ENCODE data around the gene UGGT1.

The UGGT1 gene

GRCh38 chr2:128103407-128103806 lies 12.4 kb downstream of the UGGT1 start:
- no peak overlapping the region for H3K4me3 ChIP-seq (ENCODE audit: low read depth, low read length)
- TF ChIP-seq CTCF (IDR thresholded peaks at IDR 0.05; ENCODE audit: borderline replicate concordance, insufficient read depth, low read depth, low read length), result no peak

- no peak for TF ChIP-seq CTCF (IDR thresholded peaks at IDR 0.05; ENCODE audit: borderline replicate concordance, insufficient read depth, low read depth, low read length)
- H3K4me3 ChIP-seq (ENCODE audit: low read depth, low read length), result no peak overlapping the region
Observed at GRCh38 chr2:128105072-128105471, 14.1 kb downstream of the UGGT1 start.

GRCh38 chr2:128108166-128108565 lies 17.2 kb downstream of the UGGT1 start:
- no peak overlapping the region for H3K4me3 ChIP-seq (ENCODE audit: low read depth, low read length)
- TF ChIP-seq CTCF (IDR thresholded peaks at IDR 0.05; ENCODE audit: borderline replicate concordance, insufficient read depth, low read depth, low read length), result no peak

GRCh38 chr2:128109243-128109642 lies 18.2 kb downstream of the UGGT1 start:
- no peak for TF ChIP-seq CTCF (IDR thresholded peaks at IDR 0.05; ENCODE audit: borderline replicate concordance, insufficient read depth, low read depth, low read length)

GRCh38 chr2:128115921-128116623 lies 25.1 kb downstream of the UGGT1 start:
- H3K4me3 ChIP-seq (ENCODE audit: low read depth, low read length), result no peak overlapping the region
- no peak for TF ChIP-seq CTCF (IDR thresholded peaks at IDR 0.05; ENCODE audit: borderline replicate concordance, insufficient read depth, low read depth, low read length)

More at GRCh38 chr2:128109243-128109642, 18.2 kb downstream of the UGGT1 start:
- no peak overlapping the region for H3K4me3 ChIP-seq (ENCODE audit: low read depth, low read length)

GRCh38 chr2:128134573-128134972 lies 43.6 kb downstream of the UGGT1 start:
- no peak overlapping the region for H3K4me3 ChIP-seq (ENCODE audit: low read depth, low read length)
- TF ChIP-seq CTCF (IDR thresholded peaks at IDR 0.05; ENCODE audit: borderline replicate concordance, insufficient read depth, low read depth, low read length), result no peak

GRCh38 chr2:128137094-128137616 lies 46.2 kb downstream of the UGGT1 start:
- TF ChIP-seq CTCF (IDR thresholded peaks at IDR 0.05; ENCODE audit: borderline replicate concordance, insufficient read depth, low read depth, low read length), result no peak
- H3K4me3 ChIP-seq (ENCODE audit: low read depth, low read length), result no peak overlapping the region

Data from GM12875 (cell line).